PC-9 (cell line): ENCODE results near the gene SPPL3.

Source experiments
- CTCF ChIP-seq: fragments of 200-600 bp; sonication (generic); conservative IDR thresholded peaks from 2 replicates; pipeline ENCODE4 v1.6.1; 2017; ENCODE audit warnings: mixed run types, antibody characterized with exemption, mild to moderate bottlenecking, moderate library complexity
- EZH2 ChIP-seq: fragments of 200-600 bp; sonication (generic); IDR thresholded peaks from 2 replicates; pipeline ENCODE4 v1.8.0; 2017; ENCODE audit warnings: antibody characterized with exemption, low read depth

- no peak for TF ChIP-seq CTCF
- TF ChIP-seq EZH2, result no peak
These were observed 119.4 kb downstream of the SPPL3 start for GRCh38 chr12:120784804-120785203.
